ENCODE results near the gene CEP41.
A peak's percentile ranks its signal among the peaks of the same experiment; 100 is the strongest.

Gene CEP41

DNA sequence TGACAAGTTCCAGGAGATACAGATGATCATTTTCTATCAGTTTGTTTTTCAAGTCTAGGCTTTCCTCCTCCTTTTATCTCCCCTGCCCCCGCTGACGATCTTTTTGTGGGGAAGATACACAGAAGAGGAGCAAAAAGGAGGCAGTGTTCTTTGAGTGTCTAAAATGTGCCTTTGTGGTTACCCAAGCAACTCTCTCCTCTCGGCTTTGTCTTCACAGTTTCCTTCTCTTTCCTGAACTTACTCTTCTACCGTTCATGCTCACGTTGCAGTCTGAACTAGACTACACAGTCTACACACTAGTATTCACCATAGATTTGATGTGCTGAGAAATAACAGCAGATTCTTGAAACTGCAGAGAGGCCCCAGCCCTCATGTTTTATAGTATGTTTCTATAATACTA, 23.6 kb downstream of the CEP41 start:
- DNase-seq: no peak

DNA sequence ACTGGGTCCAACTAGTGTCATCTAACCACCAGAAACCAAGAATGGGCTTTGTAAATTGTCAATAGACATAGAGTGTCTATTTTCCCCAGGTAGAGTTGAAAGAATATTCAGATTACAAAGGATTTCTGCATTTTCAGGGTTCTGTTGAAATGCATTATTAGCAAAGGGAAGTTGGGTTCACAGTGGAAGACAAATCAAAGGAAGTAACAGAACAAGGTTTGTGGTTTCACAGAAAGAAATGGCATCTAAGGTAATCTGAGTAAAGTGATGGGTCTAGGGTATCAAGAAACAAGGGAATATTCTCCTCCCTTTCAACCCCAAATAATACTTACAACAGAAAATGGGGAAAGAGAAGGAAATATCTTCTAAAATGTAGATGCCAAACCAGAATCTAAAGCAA, 25.8 kb downstream of the CEP41 start:
- DNase-seq: no peak

DNA sequence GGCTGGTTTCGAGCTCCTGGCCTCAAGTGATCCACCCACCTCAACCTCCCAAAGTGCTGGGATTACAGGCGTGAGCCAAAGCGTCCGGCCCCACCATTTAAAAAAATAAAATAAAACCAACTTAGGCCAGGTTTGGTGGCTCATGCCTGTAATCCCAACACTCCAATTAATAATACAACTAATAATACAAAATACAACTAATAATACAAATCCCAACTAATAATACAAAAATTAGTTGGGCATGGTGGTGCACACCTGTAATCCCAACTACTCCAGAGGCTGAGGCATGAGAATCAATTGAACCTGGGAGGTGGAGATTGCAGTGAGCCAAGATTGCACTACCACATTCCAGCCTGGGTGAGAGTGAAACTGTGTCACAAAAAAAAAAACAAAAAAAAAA, 27.6 kb downstream of the CEP41 start:
- no peak for DNase-seq

DNA sequence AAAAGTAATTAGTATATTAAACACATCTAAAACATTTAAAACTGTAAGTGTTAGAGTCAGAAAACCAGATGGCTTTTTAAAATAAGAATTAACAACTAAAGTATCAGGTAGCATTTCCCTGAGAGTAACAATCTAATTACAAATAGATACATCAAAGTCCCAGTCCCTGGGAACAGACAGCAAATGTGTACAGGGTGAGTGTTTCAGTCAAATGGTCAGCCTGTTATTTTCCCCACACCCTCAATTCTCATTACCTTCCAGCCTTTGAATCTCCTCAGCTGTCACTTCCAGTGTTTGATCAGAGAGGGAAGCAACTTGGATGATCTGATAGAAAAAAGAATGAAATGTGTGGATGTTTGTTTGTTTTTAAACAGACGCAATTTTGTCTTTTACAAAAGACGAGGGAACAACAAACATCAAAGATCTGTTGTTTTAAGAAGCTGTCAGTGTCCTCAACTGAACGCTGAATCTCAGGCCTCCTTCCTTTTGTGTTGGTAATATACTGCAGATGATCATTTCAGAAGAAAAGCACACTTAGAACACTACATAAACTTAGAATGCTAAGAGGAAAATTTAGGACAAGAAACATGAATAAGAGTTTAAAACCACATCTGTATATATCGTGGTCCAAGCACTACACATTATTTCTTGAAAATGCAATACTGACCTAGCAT, 29.8 kb downstream of the CEP41 start:
- DNase-seq: no peak

DNA sequence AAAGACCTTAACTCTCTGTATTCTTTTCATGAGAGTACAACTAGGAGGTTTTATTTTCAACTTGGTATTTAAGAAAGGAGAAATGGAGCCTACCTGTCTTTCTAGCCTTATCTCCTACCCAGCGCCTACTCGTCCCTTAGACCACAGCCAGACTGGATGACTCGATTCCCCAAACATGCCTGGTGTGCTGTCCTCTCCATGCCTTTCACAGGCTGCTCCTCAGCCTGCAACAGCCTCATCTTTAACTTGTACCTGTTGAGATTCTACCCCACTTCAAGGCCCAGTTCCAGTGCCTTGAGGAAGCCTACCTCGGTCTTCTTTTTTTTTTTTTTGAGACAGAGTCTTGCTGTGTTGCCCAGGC, 31.1 kb downstream of the CEP41 start:
- DNase-seq: no peak

DNA sequence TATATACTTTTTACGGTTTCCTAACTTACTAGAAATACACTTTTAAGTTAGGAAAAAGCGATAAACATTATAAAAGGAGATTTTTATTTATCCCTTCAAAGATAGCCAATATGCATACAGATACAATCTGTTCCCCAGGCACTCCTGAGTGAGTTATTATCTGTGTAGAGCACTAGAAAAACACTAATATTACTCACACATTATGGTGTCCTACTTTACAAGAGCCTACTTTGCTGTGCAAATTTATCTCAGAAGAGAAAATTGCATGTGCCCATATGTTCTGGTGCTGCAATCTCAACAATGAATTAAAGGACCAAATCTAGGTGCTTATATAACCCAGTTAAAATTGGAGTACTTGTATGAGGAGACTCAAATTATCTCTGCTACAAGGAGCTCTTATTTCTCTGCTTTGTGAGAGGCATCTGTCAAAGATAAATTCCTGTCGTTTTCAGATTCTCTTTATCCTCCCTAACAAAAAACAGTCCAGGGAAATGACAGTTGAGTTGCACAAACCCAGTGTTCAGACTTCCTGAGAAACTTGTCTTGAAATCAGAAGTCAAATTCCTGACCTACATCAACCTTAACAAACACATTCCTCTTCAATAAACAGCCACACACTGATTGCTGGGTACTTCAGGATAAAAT, 31.6 kb downstream of the CEP41 start:
- DNase-seq: peak; percentile 33

DNA sequence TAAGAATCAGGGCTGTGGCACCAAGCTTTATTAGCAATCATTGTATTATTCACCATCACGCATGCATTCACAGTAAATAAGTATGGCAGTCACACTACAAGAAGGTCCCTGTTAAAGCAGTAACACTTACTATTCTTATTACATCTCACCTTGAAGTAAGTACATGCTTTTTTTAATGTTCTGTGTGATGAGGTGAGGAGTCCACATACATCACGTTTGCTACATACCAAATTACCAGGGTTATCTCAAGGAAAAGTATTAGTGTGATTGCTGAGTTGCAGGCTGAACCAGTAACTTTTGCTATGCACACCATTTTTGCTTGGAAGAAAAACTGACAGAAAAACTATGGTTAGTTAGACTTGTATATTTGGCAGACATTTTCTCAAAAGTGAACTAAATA, 35.8 kb downstream of the CEP41 start:
- no peak for DNase-seq

DNA sequence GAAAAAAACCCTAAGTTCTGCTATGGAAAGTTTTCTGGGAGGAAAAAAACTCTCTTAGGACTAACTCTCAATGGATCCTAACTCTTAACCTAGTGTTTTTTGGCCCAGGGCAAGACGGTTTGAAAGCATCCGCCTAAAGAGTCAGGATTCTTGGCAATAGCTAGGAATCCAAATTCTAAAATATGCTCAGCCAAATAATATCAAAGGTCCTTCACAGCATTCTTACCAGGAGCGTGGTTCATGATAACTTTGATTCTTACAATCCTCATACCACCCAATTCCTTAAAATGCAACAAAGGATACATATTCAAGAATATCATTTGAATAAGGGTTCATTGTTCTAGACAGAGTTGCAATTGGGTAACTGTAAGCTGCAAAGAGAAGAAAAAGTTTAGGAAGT, 39.2 kb downstream of the CEP41 start:
- no peak for DNase-seq

DNA sequence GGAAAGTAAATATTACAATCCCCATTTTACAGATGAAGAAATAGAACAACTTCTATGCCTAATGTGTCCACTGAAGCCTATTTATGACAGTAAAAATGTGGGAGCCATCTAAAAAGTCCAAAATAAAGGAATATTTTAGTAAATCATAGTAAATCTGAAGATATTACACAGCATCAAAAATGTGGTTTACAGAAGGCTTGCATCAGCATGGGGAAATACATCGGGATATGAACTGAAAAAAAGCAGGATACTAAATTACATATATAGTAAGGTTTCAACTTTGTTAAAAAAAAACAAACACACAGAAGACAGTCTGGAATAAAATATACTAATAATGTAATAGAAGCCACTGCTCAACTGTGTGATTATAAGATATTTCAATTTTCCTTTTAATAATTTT, 39.7 kb downstream of the CEP41 start:
- DNase-seq: no peak

DNA sequence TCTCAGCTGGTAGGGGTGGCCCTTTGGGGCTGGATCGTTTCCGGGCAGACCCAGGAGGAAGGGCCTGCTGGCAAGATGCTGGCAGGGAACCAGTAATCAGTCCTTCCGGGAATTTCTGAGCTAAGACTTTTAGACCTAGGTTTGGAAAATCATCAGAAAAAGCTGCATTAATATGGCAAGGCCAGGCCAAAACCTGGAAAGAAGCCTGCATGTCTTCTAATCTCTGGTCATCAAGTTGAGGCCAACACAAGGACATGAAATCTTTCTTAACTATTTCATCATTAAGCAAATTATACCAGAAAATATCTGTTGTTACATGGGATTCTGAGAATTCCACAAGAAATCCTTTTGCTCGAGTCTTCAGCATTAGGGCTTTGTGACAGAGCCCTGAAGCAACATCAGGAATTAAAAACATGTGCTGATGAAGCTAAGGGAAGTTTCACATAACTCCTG, 40.7 kb downstream of the CEP41 start:
- no peak for DNase-seq

DNA sequence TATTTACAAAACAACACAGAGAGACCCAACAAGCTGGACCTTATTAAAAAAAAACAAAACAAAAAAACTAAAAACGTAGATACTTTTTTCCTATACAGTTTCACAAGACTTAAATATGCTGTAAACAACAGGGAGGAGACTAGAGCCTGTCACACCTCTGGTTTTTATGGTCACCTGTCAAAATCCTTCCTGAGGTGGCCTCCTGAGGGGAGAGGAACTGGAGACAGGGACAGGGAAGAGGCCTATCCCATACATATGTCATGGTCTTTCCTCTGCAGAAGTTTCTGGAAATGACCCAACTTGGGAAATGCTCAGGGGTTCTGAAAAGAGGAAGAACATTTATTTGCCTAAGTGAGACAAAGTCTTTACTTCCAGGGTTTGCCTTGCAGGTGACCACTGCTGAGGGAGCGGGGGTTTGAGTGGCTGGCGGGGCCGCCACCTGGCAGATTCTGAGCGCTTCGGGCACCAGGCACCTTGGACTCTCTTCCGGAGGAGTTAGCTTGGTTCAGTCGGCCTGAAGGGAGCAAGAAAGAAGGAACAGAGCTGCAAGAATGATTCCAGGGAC, 42.2 kb downstream of the CEP41 start:
- no peak for DNase-seq

DNA sequence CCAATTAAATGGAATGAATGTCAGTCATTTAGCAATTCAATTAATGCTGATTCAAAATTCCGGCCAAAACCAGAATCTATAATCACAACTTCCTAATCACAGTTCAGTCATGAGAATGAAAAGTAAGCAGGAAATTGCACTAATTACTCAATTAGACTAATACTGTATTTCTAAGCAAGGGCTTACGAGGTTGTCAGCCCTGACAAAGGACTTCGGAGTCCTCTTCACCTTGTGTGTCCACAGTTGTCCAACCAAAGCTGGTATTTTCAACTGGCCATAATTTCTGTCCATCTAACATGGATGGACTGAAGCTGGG, 43.1 kb downstream of the CEP41 start:
- peak; percentile 54 for DNase-seq

DNA sequence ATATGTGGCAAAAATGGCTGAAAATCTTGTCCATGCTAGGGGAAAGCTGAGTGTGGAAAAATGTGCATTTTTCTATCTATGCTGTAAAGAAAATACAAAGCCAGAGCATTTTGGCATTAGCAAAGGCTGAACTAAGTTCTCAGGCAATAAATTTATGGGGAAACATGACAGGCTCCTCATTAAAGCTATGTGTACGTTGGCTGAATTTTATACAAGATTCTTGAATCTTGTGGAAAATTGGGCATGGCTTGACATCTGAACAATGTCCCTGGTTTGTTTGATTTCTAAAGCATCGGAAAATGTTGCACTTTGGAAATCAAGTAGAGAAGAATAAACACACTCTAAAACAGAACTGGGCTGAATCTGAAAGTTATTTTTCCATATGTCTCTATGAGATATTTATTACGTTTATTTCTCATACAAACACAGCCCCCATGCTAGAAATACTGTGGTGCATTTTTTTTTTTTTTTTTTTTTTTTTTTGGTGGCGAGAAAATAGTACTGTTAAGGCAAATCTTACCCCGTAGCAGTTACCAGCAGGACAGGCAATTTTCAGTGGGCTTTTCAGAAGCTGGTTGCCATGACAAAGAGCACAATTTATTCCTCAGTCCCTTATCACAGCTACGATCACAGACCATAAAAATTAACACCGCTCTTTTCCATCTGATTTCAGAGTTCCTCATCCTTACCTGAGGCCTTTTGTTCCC, 43.6 kb downstream of the CEP41 start:
- no peak for DNase-seq

DNA sequence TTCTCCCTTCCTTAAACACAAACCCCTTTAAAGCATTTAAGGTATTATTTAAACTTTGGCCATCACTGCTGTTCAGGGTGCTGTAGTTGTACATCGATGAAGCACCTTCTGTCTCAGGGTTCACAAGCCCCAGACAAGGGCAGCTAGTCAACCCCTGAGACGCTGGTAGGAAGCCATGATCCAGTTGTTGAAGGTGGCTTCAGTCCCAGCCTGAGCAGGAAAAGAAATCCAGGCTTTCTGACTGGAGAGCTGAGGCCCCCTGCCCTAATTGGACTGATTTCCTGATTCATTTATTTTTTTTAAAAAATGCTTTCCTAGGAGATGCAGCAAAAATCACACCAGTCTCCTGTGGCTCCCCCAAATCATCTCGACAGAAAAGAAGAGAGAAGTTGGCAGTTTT, 44.7 kb downstream of the CEP41 start:
- no peak for DNase-seq

DNA sequence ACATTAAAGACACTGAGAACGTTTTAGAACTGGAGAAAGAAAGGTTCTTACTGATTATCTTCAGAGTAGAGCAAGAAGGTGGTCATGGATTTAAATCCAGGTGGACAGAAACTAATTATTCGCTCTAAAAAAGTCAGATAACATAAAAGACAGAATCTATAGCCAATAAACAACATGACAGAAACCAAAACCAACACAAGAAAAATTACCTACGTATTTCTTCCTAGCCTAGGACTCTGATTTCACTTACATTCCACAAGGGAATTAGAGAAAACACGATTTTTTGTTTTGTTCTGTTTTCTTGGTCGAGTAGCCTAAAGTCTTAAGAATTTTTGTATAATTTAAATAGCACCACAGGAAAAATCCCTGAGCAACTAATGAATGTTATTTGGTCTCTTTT, 45.4 kb downstream of the CEP41 start:
- DNase-seq: no peak

DNA sequence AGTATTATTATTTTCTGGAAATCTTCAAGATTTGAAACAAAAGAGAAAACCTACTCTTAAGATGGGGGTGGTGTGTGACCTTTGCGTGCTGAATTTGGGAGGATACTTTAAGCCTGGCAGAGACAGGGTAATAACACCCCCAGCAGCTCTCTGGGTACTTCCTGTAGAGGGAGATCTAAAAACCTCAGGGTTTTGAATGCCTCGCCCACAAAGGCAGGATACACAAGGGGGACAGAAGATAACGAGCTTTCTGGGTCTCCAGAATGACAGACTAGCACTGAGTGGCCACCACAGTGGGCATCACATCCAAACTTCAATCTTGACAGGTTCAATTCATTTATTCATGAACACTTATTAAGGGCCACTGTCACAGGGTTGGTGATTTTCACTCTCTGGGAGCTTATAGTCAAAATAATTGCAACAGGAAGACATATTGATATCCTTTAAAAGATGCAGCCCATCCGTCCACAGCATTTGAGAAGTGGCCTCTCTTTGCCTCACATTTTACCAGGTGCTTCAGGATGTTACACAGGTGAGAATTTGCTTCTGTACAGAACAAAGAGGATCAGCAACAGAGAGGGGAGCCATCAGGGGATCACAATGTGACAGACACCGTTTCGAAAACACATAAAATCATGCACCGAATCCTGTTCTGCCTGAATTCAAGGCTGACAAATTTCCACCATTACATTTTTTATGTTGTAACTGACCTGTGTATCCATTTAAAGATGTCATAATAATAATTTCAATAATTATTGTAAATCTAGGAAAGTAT, 46.2 kb downstream of the CEP41 start:
- no peak for DNase-seq

DNA sequence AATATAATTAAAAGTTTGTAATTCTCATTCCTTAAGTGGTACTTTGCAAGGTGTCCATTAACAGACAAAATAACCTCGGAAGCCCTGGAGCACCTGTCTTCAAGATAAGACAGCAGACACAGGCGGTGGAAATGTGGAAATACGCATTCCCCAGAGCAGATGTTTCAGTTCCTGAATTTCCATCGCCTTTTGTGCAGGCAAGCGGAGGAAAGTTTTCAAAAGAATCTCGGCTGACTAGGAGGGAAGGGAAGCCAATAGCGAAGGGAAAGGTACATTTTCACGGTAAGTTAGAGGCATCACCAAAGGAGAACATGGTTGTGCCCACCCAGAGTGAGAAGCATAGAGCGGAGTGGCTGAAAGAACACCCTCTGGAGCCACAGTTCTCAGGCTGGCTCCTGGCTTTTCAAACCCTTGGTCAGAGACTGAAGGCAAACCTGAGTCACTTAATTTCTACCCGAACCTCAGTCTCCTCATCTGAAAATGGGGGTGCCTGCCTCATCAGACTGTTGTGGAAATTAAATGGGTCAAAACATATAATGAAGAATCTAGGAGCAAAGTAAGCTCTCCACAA, 46.9 kb downstream of the CEP41 start:
- DNase-seq: no peak

DNA sequence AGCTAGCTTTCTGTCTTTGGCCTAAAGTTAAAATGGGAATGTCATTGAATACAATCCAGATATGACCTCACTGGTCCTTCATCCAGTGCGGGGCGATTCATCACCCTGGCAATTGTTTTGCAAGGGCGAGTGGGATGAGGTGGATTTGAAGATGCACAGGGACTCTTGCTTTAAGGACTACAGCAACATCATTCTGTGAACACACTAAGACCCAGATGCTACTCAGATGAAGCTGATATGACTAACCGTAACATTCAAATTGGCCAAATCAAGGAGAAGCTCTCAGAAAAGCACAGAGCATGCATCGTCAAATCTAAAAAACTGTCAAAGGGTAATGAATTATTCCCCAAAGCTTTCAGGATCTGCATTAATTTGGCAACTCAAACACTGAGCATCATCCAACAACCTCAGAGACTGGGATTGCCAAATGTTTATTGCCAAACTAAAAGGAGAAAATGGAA, 47.7 kb downstream of the CEP41 start:
- DNase-seq: no peak

DNA sequence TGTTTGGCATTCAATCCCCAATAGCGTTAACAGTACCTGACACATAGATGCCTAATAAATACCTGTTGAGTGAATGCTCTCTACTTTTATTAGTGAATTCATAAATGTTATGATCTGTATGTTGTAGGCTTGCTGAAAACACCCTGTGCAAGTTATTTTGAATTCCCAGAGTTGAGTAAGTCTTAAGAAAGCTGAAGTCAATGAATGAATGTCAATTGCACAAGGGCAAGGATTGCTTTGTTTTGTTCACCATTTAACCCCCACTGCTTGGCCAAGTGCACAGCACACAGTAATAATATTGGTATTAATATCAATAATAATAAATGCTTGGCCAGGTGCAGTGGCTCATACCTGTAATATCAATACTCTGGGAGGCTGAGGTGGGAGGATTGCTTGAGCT, 50.3 kb downstream of the CEP41 start:
- DNase-seq: no peak

DNA sequence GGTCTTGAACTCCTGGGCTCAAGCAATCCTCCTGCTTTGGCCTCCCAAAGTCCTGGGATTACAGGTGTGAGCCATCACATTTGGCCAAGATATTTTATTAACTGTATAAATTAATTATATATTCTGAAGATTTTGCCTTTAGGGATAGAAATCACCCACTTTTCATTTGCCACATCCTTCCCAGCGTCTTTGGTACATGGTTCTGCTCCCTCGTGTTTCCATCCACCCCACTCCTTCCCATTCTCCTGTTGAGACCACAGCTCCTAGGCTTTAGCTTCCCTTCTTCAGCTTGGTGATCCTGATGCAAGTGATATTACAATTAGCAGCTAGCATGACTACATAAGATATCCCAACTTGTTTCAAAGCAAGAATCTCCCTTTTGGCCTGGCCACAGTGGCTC, 52.1 kb downstream of the CEP41 start:
- DNase-seq: no peak

DNA sequence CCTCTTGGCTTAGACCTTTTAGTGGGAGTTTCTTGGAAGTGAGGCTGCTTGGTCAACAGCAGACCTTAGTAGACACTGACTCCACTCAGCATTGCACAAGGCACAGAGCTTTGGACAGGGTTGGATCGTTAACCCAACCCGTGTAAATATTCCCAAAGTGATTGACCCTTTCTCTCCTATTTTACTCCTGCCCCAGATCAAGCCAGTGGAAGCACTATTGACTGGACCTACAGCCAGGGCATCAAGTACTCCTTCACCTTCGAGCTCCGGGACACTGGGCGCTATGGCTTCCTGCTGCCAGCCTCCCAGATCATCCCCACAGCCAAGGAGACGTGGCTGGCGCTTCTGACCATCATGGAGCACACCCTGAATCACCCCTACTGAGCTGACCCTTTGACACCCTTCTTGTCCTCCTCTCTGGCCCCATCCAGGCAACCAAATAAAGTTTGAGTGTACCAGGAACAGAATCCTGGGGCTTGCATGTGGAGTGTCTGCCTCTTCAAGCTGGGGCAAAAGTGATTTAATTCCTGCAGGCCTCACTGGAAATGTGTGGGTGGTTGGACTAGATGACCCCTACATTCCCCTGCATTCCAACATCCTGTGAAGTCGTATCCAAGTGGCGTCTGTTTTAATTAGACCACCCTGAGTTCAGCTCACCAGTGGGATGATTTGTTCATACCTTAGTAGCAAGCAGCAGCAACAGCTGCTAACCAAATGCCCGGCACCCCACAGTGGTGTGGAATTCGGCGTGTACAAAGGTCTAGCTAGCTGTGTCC, 53.0 kb downstream of the CEP41 start:
- no peak for DNase-seq

DNA sequence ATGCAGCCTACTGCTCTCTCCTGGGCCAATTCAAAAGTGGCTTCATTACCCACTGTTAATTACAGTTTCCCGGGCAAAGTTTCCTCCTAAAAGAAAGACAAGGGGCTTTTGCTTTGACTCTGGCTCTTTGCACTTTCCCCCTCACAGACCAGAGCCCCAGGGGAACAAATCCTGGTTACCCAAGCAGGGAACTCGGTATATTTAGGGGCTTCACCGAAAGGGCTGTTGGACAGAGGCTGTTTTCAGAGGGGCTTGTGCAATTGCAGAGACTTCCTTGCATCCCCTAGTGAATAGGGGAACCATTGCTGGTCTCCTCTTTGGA, 53.5 kb downstream of the CEP41 start:
- DNase-seq: no peak

All from retina (tissue), 1 donor.